Esophagus muscularis mucosa (tissue), 4 donors: Measurements from ENCODE around the gene VGLL4. TPM values are rescaled to one million over a fixed set of nuclear protein-coding genes. Genes with fewer than 3 reads are reported as not detected.

Experiments
- DNase-seq: peaks from one replicate; pipeline ENCODE4 v3.0.0-alpha.2; 2017; ENCODE audit errors: extremely low spot score
- H3K27ac ChIP-seq, 4 donors: fragments of 200-600 bp; sonication (generic); replicated peaks in 1 of 4; 1 replicate in 3 of 4; 2 replicates in 1 of 4; pipeline ENCODE4 v1.5.1; 2016 to 2019; ENCODE audit warnings: mild to moderate bottlenecking in 1 of 4
- H3K27me3 ChIP-seq, 4 donors: fragments of 200-600 bp; sonication (generic); one replicate each; pipeline versions ENCODE4 v1.5.1 to v1.6.0; 2016 to 2019
- H3K36me3 ChIP-seq, 4 donors: fragments of 200-600 bp; sonication (generic); one replicate each; pipeline ENCODE4 v1.5.1; 2016 to 2019
- H3K4me1 ChIP-seq, 4 donors: fragments of 200-600 bp; sonication (generic); one replicate each; pipeline ENCODE4 v1.5.1; 2016 to 2019
- H3K4me3 ChIP-seq, 4 donors: fragments of 200-600 bp; sonication (generic); 1 replicate in 2 of 4; 2 replicates in 2 of 4; pipeline ENCODE4 v1.5.1; 2016 to 2019; ENCODE audit warnings: mild to moderate bottlenecking in 4 of 4, moderate library complexity in 1 of 4
- H3K9me3 ChIP-seq, 4 donors: fragments of 200-600 bp; sonication (generic); 1 replicate in 3 of 4; 2 replicates in 1 of 4; pipeline ENCODE4 v1.5.1; 2016 to 2019
- CTCF ChIP-seq, 3 experiments: fragments of 200-600 bp in 2 of 3; fragments of 450-650 bp in 1 of 3; sonication (generic) in 2 of 3; IDR thresholded peaks; one replicate each; pipeline ENCODE4 v1.5.1; 2017 to 2019; ENCODE audit warnings: antibody characterized with exemption in 3 of 3, mild to moderate bottlenecking in 2 of 3, moderate library complexity in 1 of 3
- EP300 ChIP-seq: sonication (generic); formaldehyde crosslinking; IDR thresholded peaks from one replicate; pipeline ENCODE4 v1.6.1; 2017; ENCODE audit warnings: antibody characterized with exemption
- POLR2A ChIP-seq: fragments of 450-650 bp; IDR thresholded peaks from one replicate; pipeline ENCODE4 v1.6.1; 2017; ENCODE audit warnings: antibody characterized with exemption, moderate library complexity, mild to moderate bottlenecking, low read depth
- POLR2AphosphoS5 ChIP-seq, 2 donors: sonication (generic); formaldehyde crosslinking; IDR thresholded peaks; one replicate each; pipeline ENCODE4 v1.6.1; 2017; ENCODE audit warnings: antibody characterized with exemption in 2 of 2
- WGBS: methylation state at CpG from one replicate; pipeline ENCODE4 v1.1.5; 2018; 5-methylcytosine and 5-hydroxymethylcytosine counted together
- intact Hi-C: fragments of 100-400 bp; cut with DNase I; formaldehyde crosslinking; loops from one replicate; pipeline ENCODE4 v1.15.1; 2023
- total RNA-seq, 4 donors: library from RNA; depleted of rRNA; stranded (reverse); fragments of >200 nt; gene quantifications; one replicate each; pipeline versions ENCODE4 v1.1.0 to v1.2.1, GENCODE V29; 2016

VGLL4 gene
- total RNA-seq, 4 donors from 2014 or later, result 51.5 to 222 (median 80.7) TPM

- Histone ChIP-seq H3K27me3 (no peaks in the 10 kb centered on the region), H3K9me3 (peaks cover 0 to 9% (median 0%) of the 10 kb centered on the region in 4 donors), H3K4me3 (no peak overlapping the region), H3K27ac (no peak overlapping the region), H3K4me1 (peaks cover 7 to 18% (median 8%) of the 10 kb centered on the region in 4 donors), H3K36me3 (no peaks in the 10 kb centered on the region)
- intact Hi-C loops, result loop anchor here (10.0 kb wide), 1 partner anchor 155 kb away; no protein-coding TSS in a partner anchor
- no peak for TF ChIP-seq POLR2AphosphoS5 (IDR thresholded peaks at IDR 0.05)
- TF ChIP-seq CTCF (IDR thresholded peaks at IDR 0.05), result no peak
- no peak for TF ChIP-seq POLR2A
- WGBS, result 97% methylated on average over 14 of the region's 14 CpGs
- DNase-seq, result no peak
Observed at GRCh38 chr3:11539677-11540076, 104.0 kb downstream of the VGLL4 start.

- H3K9me3 ChIP-seq, result peaks cover 0 to 9% (median 0%) of the 10 kb centered on the region in 4 donors
- H3K27me3 ChIP-seq, result no peaks in the 10 kb centered on the region
- no peak overlapping the region for H3K4me3 ChIP-seq
- TF ChIP-seq EP300, result no peak
- TF ChIP-seq CTCF (IDR thresholded peaks at IDR 0.05), result no peak
- no peak for TF ChIP-seq POLR2AphosphoS5 (IDR thresholded peaks at IDR 0.05)
- TF ChIP-seq POLR2A, result no peak
- WGBS, result 94% methylated on average over 5 of the region's 5 CpGs
- no peak overlapping the region for H3K27ac ChIP-seq
- intact Hi-C loops, result loop anchor here (10.0 kb wide), 1 partner anchor 154 kb away; no protein-coding TSS in a partner anchor
- DNase-seq, result no peak
- peaks cover 5 to 16% (median 6%) of the 10 kb centered on the region in 4 donors for H3K4me1 ChIP-seq
- no peaks in the 10 kb centered on the region for H3K36me3 ChIP-seq
Observed at GRCh38 chr3:11539218-11539617, 104.5 kb downstream of the VGLL4 start.

- intact Hi-C loops, result loop anchor here (10.0 kb wide), 1 partner anchor 154 kb away; no protein-coding TSS in a partner anchor
- TF ChIP-seq CTCF (IDR thresholded peaks at IDR 0.05), result no peak
- no peak for TF ChIP-seq POLR2A
- TF ChIP-seq EP300, result no peak
- TF ChIP-seq POLR2AphosphoS5 (IDR thresholded peaks at IDR 0.05), result no peak
Observed at GRCh38 chr3:11538581-11538980, 105.1 kb downstream of the VGLL4 start.

GRCh38 chr3:11536936-11537612 lies 106.6 kb downstream of the VGLL4 start:
- H3K4me3 ChIP-seq, result no peak overlapping the region
- no peaks in the 10 kb centered on the region for H3K27me3 ChIP-seq
- H3K36me3 ChIP-seq, result no peaks in the 10 kb centered on the region
- no peak for TF ChIP-seq POLR2AphosphoS5 (IDR thresholded peaks at IDR 0.05)
- TF ChIP-seq EP300, result no peak
- no peak for TF ChIP-seq CTCF (IDR thresholded peaks at IDR 0.05)
- TF ChIP-seq POLR2A, result no peak
- H3K27ac ChIP-seq, result no peak overlapping the region
- H3K9me3 ChIP-seq, result no peaks in the 10 kb centered on the region
- intact Hi-C loops, result loop anchor here (10.0 kb wide), 1 partner anchor 152 kb away; no protein-coding TSS in a partner anchor
- 95% methylated on average over 12 of the region's 12 CpGs for WGBS
- no peak for DNase-seq
- H3K4me1 ChIP-seq, result peaks cover 7 to 27% (median 17%) of the 10 kb centered on the region in 4 donors

More at GRCh38 chr3:11538581-11538980, 105.1 kb downstream of the VGLL4 start:
- Histone ChIP-seq H3K4me3 (no peak overlapping the region), H3K27me3 (no peaks in the 10 kb centered on the region), H3K36me3 (no peaks in the 10 kb centered on the region), H3K9me3 (peaks cover 0 to 3% (median 0%) of the 10 kb centered on the region in 4 donors), H3K27ac (no peak overlapping the region), H3K4me1 (peaks cover 4 to 21% (median 9%) of the 10 kb centered on the region in 4 donors)
- WGBS, result over 99% methylated on average over 3 of the region's 3 CpGs
- DNase-seq, result no peak
